ENCODE results near the gene CST9L.

- TF ChIP-seq CTCF (conservative IDR thresholded peaks at IDR 0.05; ENCODE audit: low read length) (no peak), EZH2phosphoT487 (IDR thresholded peaks at IDR 0.05; ENCODE audit: borderline replicate concordance, low read depth, low read length) (no peak)
Measured at GRCh38 chr20:23546435-23547144, 21.7 kb downstream of the CST9L start.

All from OCI-LY7 (cell line).